GM18526 (cell line): ENCODE results near the gene EMP1.

Experiments used
- POLR2A ChIP-seq: IDR thresholded peaks from 3 replicates; pipeline ENCODE4 v1.6.1; 2011; ENCODE audit not compliant: insufficient read length; ENCODE audit errors: extremely low read depth

The EMP1 gene

DNA sequence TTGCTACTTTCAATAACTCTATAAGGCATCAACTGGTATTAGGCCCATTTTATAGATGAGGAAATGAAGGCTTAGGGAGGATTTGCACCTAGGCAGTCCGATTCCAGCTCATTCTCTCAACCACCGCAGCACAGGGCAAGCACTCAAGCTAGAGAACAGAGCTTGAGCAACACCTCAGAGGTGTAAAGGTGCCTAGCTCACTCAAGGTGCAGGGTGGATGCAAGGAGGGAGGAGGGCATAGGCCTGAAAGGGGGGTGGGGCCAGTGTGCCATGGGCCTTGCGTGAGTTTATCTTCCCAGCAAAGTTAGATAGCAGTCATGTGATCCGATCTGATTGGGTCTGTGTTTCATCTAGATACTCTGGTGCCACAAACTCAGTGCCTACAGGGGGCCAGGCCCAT is 10.2 kb upstream of the EMP1 start:
- no peak for TF ChIP-seq POLR2A

DNA sequence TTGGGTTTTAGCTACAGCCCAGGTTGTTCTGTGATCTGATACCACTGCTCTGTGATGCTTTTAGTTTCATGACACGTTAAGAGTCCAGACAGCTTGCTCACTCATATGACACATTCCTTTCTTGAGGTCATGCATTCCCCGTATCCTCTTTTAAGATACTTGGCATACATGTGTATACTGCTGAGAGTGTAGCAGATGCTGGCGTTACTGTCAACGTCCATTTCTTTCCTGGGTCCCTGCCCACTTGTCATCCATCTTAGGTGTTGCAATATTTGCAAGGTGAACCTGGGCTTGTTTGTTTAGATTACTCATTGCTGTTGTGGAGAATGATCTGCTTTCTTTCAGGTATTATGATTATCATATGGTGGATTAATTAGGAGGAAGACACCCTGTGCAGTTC is 9.1 kb upstream of the EMP1 start:
- TF ChIP-seq POLR2A, result no peak

DNA sequence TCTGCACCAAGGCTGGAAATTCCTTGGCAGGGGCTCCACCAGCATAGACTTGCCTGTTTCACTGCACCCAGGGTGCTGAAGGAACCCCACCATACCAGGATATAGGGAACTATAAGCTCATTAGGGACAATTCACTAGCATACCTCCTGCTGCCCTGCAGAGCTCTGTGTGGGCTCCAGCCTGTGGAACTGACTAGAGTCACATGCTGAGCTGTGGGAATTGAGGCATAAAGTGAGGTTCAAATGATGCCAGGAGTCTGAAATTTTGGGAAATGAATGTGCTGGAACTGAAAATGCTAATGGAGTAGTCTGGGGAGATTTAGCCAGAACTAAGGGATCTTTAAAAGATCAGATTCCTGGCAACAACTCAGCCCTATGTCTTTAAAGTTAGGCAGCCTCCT is 7.3 kb upstream of the EMP1 start:
- TF ChIP-seq POLR2A, result no peak

DNA sequence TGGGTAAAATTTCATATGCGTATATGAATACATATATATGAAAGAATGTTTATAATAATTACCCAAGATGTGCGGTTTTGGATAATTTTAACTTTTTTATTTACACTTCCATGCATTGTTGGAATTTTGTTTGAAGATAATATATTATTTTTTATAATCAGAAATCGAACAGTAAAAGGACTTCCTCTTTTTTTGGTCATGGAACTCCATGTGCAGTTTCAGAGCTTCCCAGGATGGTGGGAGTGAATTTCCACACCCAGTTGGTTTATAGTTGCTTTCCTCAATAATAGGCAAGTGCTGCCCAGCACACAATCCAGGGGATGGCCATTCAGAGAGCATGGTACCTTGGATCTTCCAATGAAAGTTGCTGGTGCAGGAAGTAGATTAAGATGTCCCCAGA is 6.3 kb upstream of the EMP1 start:
- TF ChIP-seq POLR2A, result no peak

DNA sequence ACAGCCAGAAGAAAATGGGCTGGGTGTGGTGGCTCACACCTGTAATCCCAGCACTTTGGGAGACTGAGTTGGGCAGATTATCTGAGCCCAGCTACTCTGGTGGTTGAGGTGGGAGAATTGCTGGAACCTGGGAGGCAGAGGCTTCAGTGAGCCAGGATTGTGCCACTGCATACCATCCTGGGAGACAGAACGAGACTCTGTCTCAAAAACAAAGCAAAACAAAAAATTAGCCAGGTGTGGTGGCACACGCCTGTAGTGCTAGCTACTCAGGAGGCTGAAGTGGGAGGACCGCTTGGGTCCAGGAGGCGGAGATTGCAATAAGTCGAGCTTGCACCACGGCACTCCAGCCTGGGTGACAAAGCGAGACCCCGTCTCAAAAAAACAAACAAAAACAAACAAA is 3.8 kb upstream of the EMP1 start:
- TF ChIP-seq POLR2A, result no peak

DNA sequence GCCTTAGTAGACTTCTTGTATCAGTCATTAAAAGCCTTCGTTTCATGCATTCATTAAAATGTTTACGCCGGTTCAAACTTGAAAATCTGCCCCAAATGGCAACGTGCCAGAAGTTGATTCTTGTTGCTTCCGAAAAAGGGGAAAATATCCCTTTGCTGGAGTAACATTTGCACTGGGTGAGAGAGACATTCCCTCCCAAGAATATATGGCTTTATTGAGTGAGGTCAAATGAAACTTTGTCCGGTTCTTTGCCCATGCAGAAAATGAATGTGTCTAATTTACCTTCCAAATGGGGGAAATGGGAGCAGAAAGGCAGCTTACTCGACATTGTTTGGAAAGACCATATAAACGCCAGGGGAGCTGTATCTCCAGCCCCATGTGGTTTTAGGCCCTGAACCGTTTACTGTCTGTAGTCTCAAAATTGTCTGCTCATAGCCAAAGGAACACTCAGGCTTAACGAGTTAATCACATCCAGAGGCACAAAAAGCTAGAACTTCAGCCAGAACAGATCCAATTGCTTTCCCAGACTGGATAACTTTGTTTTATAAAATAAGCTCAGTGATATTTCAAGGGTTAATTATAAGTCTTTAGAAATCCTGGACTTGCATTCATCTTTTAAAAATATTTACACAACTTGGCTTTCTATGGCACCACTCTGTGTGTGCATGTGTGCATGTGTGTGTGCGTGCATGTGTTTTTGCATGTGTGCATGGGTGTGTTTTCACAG is 2.9 kb upstream of the EMP1 start:
- no peak for TF ChIP-seq POLR2A

DNA sequence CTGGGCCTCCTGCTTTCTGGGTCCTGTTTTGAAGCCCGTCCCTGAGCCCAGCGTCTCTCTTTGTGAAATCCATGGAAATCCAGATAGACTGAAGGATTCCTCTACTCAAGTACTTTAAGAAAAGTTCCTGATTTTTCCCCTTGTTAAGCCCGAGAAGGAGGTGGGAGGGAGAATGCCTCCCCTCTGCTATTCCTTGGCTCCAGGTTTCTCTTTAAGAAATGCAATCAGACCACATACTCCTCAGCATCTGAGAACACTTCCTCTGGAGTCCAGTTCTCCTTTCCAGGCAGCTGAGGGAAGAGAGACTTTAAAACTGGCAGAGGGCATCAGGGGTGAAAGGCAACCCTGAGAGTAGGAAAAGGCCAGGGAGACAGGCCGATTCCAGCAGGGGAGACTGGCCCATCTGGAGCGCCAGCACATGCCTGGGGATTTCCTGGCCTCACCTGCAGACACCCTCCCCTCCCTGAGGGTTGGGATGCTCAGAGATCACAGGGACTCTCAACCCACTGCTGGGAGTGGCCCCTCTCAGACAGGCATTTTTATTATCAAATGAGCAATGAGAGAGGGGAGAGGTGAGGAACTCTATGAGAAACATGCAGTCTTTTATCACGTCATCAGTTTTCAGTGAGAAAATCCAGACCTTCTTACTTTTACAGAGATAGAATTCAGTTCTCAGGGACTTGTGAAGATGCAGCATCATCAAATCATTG is 2.0 kb upstream of the EMP1 start:
- TF ChIP-seq POLR2A, result no peak

DNA sequence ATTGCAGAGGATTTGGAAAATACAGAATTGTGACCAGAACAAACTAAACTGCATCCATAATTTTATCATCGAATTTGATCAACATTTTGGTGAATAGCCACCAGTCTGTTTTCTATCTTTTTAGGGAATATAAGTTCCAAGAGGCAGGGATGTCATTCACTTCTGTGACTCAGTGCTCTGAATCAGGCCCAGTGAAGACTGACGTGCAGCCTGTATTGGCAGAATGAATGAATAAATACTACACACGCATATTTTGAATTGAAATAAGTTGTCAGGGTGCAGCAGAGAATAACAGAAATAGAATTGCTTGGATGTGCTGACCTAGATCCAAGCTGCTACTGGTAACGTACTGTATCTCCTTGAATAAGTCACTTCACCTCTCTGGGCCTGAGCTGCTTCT is 1.3 kb upstream of the EMP1 start:
- no peak for TF ChIP-seq POLR2A

DNA sequence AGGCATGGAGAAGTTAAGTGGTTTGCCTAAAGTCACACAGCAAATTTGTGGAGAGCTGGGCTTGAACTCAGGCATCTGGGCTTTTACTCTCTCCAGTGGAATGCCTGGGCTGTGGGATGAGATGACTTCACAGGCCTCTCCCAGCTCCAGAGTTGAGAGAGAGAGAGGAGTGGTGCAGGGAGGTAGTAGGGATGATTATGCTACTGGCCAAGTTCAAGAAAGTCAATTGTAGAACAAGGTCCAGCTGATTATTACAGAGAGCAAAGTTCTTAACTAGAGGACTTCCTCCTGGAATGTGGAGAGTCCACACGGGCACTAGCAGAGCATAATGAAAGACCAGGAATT is 769 bp upstream of the EMP1 start:
- no peak for TF ChIP-seq POLR2A

DNA sequence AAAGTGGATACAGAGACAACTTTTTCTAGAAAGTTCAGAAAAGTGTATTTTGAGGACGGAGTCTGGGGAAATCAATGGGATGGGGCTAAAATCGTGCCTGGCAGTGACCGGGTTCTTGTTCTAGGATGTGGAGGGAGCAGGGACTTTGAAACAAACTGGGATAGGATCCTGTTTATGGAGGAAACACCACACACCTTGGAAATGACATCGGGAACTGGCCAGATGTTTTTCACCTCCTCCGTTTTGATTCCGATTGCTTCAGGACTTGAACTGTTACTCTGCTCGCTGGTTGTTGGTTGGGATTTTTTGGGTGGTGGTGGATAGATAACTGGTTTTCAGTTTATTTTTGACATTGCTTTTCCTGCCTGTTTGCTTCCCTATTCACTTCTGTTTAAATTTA is 506 bp downstream of the EMP1 start:
- no peak for TF ChIP-seq POLR2A

DNA sequence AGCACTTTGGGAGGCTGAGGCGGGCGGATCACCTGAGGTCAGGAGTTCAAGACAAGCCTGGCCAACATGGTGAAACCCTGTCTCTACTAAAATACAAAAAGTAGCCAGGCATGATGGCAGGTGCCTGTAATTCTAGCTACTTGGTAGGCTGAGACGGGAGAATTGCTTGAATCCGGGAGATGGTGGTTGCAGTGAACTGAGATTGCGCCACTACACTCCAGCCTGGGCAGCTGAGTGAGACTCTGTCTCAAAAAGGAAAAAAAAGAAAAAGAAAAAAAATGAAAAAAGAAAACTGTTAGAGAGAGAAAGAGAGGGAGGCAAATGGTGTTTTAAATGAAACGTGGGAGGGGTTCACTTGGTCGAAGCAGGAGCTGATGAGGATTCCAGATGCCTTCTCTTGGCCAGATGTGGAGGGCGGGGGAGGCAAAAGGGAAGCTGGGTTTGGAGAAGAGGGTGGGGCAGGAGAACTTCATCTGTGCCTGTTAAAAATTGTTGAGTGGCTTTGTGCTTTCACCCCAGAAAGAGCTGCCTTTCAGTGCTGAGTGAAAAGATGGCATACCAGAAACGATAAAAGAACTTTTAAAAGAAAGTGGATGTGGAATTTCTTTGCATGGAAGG is 1.1 kb downstream of the EMP1 start:
- no peak for TF ChIP-seq POLR2A

DNA sequence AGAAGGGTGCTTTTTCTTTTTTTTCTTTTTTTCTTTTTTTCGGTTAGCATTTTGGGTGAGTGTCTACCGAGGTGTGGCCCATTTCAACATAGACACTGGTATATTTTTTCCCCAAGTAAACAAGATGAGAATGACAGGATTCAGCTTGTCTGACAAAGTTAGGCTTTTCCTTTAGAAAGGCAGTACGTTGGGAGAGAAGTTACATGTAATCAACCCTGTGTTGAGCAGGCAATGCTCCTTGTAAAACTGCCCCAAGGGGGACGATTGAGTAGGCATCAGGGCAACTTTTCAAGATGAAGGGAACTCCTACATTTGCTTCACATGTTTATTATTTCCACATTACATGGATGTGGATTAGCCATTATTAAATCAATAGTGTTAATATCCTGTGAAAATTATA is 1.7 kb downstream of the EMP1 start:
- TF ChIP-seq POLR2A, result no peak

DNA sequence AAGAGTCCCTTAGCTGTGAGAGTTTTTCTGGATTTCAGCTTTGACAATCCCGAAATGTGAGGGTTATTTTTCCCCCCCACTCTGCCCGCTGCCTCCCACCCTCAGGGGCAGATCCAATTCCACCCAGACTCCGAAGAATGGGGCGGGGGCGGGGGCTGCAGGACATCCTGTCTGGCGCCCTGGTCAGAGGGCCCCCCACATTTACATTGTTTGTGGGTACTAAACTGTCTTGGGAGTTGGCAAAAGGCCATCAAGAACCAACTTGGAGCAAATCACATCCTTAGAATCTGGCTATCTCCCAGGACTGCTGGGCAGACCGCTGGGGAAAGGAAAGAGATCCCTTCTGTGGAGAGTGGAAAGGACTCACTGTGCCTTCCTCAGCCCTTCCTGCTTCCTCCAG is 2.4 kb downstream of the EMP1 start:
- no peak for TF ChIP-seq POLR2A

DNA sequence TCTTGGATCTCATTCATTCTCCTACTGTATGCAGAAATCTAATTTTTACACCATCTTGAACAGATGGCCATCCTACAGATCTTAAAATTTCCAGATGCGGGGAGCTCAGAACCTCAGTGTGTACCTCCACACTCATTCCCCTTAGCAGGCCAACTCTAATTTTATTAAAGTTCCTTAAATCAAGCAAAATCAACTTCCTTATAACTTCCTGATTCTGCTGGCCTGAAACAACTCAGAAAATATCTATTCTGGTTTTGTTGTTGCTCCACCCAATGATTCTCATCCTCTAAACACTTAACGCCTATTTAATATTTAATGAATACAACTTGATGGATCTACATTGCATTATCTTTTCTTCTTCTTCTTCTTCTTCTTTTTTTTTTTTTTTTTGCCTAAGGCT is 3.1 kb downstream of the EMP1 start:
- TF ChIP-seq POLR2A, result no peak

DNA sequence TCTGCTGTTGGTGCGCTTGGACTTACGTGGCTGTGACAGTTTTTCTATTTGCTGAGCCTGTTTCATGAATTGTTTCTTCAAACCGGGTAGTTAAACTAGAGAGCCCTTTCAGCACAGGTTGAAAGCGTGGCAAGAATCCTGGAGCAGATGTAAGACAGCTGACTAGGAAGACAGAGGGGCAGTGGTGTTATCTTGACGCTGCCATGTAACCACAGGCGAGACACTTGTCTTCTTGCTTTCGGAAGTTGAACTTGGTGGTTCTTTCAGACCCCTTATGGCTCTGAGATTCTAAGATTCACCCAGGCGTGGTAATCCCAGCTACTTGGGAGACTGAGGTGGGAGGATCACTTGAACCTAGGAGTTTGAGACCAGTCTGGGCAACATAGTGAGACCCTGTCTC is 4.3 kb downstream of the EMP1 start:
- TF ChIP-seq POLR2A, result no peak

DNA sequence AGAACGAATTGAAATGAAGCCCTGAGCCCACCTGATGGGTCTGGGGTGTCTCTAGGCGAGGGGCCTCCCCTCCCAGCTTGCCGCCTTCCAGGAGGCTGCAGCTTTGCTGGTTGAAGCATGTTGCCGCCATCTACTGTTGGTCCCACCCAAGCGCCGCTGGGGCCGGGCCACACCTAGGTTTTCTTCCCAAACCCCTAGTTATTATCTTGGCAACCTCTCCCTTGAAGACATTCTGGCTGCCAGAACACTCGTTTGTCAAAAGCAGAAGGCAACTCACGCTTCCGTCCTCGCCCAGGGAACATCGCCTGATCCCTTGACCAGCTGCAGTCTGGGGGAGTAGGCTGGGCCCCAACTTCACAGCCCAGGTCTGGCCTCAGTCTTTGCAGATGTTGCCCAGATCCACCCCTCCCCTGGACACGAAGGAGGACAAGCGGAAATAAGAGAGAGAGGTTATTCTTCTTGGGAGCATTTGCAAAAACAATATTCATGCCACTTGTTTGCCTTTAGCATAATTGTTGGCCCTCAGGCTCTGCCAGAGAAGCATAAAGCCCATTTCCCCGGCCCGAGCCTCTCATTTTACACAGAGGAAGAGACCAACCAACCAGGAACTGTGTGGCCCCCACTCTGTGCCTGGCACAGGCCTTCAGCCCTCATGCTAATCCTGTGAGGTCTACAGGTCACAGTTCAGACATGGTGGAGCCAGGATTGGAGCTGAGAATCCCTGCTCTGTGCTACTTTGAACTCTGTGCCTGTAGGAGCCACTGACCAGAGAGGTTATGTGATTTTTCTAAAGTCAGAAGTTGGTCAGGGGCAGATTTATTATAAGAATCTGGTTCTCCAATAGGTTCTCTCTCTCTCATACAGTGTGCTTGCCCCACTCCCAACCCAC is 6.8 kb downstream of the EMP1 start:
- TF ChIP-seq POLR2A, result no peak
